NAMALWA (cell line): ENCODE measurements around the gene DUSP28.
"Not testable (repeated sequence)": the region's sequence is repeated elsewhere in the genome, so short reads cannot be mapped to it uniquely, and the experiment has no call there.

Experiments
- DNase-seq: peaks from one replicate; pipeline ENCODE4 v3.0.0-alpha.2; 2015; ENCODE audit warnings: low spot score

The DUSP28 gene

DNA sequence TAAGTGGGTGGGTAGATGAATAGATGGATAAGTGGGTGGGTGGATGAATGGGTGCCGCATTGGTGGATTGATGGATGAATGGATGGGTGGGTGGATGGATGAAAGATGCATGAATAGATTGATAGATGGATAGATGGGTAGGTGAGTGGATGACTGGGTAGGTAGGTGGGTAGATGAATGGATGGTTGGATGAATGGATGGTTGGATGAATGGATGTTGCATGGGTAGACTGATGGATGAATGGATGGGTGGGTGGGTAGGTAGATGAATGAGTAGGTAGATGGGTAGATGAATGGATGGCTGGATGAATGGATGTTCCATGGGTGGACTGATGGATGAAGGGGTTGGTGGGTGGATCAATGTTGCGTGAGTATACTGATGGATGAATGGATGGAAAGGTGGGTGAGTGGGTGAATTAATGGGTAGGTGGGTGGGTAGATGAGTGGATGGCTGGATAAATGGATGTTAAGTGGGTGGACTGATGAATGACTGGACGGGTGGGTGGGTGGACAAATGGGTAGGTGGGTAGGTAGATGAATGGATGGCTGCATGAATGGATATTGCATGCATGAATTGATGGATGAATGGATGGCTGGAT is 32.9 kb upstream of the DUSP28 start:
- DNase-seq, result no peak

DNA sequence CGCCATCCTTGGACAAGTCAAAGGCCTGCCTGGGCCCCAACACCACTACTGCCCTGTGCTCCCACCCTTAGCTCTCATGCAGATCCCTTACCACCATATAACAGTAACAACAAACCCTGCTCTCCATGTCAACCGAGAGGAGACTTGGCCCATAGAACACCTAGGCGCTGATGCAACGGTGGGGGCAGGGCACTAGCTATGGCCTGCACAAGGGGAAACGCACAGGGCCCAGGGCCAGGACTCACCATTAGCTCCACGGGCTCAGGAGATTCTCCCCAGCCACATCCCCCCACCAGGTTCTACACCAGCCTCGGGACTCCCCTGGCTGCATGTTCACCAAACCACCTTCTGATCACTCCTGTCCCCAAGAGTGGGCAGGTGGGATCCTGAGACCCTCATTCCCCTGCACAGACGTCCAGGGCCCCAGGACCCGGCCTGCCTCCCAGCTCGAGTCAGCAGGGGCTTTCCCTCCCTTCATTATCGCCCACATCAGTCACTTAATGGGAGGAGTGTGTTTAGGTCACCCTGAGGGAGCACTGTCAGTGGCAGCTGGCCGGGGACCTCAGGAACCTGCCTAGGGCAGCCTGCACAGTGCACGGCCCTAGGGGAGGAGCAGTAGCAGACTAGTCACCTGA is 31.6 kb upstream of the DUSP28 start:
- no peak for DNase-seq

DNA sequence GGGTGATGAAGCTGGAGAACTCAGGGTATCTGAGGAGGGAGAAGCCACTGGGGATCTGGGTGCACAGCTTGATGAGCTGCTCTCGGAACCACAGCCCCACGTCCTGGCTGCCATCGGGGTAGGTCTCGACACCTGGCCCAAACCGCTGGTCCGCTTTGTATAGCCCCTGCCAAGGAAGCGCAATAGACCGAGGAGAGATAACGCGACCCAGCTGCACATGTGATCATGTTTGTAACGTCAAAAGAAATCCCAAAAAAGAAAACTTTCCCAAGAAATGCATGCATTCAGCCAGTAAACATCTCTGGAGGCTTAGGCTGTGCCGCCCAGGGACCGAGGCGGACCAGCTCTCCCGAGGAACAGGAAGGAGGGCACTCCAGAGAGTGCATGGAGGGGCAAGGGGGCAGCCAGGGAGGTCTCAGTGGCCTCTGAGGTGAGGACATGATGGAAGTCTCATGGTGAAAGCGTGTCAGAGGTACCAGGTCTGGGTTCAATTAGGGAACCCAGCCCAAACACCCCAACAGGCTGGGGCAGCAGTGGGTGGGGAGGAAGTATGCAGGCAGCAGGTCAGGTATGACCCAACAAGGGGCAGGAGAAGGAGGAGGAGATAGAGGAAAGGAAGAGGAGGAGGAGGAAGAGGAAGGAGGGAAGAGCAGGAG is 30.7 kb upstream of the DUSP28 start:
- DNase-seq, result no peak

DNA sequence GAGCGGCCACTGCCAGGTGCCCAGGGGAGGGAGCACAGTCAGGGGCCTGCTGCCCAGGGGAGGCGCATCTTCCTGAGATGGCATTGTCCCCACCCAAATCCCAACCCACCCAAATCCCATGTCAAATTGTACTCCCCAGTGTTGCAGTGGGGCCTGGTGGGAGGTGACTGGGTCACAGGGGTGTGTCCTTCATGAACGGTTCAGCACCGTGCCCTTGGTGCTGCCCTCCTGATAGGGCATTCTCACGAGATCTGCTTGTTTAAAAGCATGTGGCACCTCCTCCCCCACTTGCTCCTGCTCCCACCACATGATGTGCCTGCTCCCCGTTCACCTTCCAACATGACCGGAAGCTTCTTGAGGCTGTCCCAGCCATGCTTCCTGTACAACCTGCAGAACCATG is 30.0 kb upstream of the DUSP28 start:
- no peak for DNase-seq

DNA sequence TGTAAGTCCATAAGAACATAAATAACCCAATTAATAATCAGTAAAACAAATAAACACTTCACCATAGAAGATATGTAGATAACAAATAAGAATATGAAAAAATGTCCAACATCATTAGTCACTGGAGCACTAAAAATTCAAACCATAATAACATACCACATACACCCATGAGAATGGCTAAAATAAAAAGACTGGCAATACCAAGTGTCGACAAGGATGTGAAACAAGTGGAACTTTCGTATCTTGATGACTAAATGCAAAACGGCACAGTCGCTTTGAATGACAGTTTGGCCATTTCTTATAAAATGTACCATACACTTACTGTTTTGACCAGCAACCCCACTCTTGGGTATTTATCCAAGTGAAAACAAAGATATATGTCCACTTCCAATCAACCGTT is 29.1 kb upstream of the DUSP28 start:
- DNase-seq, result no peak

DNA sequence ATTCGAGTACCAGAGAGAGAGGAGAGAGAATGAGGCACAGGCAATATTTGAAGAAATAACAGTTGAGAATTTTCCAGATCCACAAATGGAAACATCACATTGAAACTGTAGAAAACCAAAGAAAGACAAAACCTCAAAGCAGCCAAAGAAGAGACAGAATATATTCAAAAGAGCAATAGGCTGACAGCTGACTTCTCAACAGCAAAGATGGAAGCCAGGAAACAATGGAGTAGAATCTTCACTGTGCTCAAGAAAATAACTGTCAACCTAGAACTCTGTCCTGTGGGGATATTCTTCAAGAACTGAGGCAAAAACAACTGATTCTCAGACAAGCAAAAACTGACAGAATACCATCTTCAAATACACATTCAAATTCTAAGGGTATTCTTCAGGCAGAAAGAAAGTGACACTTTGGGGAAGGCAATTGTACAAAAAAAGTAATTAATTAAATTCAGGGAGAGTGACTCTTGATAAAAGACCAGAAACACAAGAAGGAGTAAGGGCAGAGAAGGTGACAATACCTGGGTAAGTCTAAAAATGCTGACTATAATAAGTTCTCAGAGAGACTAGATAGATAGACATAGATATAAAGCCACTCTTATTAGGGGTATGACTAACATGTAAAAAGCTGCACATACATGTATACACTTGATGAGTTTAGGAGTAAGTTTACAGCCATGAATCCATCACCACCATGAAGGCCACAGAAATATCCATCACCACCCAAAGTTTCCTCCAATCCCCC is 28.0 kb upstream of the DUSP28 start:
- DNase-seq, result no peak

DNA sequence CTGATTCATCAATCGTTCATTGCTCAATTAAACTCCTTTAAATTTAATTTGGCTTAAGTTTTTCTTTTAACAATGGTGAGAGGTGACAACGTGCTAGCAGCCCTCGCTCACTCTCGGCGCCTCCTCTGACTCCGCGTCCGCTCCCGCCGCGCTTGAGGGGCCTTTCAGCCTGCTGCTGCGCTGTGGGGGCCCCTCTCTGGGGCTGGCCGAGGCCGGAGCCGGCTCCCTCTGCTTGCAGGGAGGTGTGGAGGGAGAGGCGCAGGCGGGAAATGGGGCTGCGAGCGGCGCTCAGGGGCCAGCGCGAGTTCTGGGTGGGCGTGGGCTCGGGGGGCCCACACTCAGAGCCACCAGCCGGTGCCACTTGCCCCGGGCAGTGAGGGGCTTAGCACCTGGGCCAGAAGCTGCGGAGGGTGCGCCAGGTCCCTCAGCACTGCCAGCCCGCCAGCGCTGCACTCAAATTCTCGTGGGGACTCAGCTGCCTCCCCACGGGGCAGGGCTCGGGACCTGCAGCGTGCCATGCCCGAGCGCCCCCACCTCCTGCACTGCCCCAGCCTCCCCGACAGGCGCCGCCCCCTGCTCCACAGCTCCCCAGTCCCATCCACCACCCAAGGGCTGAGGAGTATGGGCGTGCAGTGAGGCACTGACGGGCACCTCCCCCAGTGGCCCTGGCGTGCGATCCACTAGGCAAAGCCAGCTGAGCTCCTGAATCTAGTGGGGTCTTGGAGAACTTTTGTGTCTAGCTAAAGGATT is 22.0 kb upstream of the DUSP28 start:
- DNase-seq, result no peak

DNA sequence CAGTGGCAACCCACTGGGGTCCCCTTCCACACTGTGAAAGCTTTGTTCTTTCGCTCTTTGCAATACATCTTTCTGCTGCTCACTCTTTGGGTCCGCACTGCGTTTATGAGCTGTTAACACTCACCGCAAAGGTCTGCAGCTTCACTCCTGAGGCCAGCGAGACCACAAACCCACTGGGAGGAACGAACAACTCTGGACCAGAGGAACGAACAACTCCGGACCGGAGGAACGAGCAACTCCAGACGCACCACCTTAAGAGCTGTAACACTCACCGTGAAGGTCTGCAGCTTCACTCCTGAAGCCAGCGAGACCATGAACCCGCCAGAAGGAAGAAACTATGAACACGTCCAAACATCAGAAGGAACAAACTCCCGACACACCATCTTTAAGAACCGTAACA is 21.1 kb upstream of the DUSP28 start:
- not testable (repeated sequence) for DNase-seq

DNA sequence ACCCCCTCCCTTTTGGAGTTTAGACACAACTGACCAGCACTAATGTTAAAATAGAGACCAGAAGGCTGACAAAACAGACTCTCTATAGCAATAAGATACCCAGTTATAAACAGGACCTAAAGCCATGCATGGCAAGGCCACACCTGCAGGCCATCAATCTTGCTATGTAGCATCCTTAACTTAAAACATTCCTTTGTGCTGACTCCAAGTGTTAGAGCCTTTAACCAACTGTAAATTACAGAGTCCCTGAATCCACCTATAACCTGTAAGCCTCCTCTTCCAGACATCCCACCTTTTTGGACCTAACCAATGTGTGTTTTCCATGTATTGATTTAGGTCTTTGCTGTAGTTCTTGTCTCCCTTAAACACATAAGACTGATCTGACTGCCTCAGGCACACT is 20.3 kb upstream of the DUSP28 start:
- no peak for DNase-seq

DNA sequence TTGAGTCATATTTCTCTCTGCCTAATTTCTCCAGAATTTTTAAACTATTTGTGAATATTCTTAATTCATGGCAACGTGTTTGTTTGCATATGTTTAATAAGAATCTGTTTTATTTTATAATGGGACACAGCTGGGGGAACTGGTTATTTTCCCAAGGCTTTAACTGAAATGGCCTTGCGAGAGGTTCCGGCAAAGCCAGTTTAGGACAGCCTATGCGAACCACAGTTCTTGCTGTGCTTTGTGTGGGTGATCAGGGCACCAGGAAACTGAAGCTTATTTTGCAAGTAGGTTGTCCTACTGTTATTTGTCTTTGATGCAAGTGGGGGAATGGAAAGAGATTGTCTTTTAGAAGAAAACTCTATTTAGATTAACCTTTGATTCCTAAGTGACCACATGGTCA is 8.9 kb upstream of the DUSP28 start:
- DNase-seq, result no peak

DNA sequence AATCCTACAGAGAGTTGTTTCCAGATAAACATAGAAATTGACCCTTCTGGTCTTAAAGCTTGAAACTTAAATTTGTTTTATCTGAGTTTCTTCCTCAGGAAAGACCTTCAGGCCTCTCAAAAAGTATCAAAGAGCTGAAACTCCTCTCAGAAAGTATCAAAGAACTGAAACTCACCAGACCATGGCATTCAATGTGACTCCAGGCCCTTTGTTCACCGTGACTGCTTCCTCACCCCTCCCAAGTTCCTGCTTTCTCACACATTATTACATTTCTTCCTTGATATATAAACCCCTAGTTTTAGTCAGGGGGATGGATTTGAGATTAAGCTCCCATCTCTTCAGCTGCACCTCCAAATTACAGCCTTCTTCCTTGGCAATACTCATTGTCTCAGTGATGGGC is 8.3 kb upstream of the DUSP28 start:
- no peak for DNase-seq

DNA sequence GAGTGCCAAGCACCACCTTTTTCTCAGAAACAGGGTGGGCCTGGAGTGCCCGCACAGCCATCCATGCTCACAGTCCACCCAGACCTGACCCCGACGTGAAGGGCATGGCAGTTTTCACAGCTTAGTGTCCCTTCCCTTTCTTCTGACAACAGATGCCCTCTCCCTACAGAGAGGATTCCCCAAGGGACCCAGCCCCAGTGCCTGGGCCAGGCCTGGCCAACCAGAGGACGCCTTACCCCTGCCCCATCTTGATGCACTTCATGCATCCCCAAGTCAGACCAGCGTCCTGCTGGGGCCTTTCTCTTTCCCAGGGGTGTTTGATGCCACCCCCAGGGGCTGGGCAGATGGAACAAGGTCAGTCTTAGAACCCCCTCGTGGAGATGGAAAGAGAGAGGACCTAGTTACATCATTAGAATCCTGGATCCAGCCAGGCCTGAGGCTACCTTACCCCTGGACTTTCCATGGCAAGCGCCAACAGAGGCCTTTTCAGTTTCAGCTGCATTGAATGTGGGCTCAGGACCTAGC is 6.1 kb upstream of the DUSP28 start:
- DNase-seq, result no peak

DNA sequence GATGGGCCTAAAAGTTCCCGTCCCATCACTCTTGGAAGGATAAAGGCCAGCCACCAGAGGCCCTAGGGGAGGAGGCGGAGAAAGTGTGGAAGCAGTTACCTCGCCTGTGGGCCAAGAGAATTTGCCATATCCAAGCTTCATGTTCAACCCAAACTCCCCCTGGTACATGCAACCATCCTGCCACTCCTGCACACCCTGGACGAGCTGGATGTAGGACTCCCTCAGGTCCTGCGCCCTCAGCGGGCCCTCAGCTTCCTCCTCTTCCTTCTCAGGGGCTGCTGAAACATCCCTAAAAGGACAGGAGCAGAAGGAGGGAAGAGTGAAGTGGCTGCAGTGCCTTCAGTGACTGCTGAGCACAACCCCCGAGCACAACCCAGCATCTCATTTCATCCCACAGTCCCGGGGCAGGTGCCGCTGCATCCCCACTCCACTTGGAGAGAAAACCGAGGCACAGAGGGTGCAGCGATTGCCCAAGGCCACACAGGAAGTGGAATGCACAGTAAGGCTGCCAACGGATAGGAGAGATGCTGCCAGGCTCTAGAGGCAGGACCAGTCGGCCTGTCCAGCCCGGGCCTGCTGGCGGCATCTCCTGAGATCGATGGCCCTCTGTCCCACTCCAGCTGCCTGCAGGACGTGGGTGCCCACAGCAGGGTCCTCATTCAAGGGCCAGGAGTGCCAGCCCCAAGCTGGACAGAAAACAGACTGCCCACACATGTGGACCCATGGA is 5.2 kb upstream of the DUSP28 start:
- no peak for DNase-seq

DNA sequence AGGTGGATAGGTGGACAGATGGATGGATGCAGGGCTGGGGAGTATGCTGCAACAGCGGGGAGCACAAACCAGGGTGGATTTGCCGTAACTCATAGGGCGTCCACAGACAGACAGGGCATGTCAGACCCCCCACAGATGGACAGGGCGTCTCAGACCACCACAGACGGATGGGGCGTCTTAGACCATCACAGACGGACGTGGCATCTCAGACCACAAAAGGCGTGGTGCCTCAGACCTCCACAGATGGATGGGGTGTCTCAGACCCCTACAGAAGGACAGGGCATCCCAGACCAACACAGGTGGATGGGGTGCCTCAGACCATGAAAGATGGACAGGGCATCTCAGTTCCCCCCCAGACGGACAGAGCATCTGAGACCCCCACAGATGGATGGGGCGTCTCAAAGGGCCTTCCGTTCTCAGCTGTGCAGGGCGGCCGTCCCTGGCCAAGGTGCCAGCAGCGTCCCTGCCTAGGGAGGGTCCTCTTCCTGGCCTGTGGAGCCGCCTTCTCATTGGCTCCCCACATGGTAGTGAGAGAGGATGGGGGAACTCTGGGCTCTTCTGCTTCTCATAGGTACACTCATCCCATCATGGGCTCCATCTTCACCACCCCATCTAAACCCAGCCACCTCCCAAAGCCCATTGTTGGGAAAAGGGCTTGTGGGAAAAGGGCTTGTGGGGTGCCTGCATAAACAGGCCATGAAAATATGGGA is 4.5 kb upstream of the DUSP28 start:
- no peak for DNase-seq

DNA sequence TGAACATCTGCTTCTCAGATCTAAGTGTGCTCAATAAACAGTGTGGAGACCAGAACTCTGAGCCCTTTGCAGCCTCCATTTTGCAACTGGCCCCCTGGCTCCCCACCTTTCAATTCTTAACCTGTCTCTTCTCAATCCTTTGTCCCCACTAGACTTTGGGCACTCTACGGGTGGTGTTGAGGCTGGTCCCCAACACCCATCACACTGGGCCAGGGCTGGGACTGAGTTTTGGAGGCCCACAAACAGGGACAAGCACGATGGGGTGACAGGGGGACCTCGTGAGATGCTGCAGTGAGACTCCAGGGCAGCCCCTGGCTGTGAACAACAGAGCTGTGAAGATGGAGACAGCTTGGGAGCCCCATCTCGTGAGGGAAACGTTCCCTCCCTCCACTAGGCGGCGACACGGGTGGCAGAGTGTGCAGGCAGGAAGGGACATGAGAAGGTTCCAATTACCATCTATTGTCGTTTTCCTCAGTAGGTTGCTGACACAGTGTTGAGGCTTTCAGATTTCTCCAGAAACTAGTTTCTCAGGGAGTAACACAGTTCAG is 3.5 kb upstream of the DUSP28 start:
- peak; percentile 74 for DNase-seq

DNA sequence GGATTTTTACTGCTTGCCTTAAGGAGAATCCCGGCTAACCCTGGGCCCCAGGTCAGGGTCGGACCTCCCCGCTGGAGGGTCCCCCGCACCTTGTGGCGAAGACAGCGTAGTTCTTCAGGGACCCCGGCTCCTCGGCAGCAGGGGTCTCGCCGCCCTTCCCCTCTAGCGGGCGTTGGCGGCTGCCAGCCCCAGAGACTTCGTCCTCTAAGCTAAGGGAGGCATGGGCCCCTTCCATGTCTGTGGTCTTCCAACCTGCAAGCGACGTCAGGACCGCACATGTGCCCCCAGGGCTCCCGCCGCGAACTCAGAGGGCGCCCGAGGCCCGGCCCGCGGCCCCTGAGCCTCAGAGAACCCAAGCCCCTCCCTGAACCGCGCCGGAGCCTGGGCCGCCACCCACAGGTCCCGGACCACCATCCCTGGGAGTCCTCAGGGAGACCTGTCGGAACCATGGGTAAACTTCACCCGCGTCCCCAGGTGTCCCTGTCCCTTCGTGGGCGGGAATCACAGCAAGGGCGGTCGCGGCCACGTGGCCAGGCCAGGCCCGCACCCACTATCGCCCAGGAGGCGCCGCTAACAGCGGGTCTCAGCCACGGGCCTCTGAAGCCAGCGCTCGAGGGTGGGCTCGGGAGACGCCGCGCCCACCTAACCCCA is 2.9 kb upstream of the DUSP28 start:
- DNase-seq, result no peak

DNA sequence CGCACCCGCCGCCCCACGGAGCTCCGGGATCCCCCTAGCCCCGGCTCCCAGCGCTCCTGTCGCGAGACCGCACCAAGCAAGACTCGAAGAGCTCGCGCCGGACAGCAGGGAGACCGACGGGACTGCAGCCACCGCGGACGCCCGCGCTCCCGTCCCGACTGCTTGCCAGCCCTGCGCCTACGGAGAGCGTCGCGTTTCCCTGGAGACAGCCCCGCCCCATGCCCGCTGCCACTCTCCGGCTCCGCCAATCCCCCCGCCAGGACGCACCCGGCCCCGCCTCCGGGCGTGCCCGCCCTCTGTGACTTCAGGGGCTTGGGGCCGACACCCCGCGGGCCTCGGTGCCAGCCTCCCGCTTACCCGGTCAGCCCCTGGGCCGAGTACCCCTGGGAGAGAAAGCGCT is 2.3 kb upstream of the DUSP28 start, which contains the start of gene ANKMY1:
TSS of gene ANKMY1 (minus strand) at position 181 of the 400 bp plus-strand sequence. CDS start 653 bp downstream, outside the sequence.
- DNase-seq, result peak; percentile 51

DNA sequence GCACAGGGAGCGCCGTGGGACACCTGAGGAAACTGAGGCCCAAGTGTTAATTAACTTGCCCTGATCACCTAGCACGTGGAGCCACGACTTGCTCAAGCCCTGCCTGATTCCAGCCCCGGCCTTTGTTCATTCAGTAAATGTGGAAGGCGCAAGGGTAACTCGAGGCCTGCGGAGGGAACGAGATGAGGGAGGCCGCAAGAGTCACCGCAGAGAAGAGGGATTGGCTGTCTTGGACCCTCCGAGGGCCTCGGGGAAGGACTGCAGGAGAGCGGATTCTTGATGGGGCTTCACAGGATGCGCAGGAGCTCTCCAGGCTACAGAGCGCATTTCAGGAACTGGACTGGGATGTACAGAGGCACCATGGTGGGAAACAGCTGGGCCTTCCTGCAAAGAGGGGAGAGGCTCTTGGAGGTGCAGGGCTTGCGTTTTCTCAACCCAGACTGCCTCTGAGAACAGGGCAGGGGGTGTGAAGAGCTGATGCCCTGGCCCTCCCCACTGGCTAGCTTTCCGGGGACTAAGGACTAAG is 1.9 kb upstream of the DUSP28 start:
- no peak for DNase-seq

DNA sequence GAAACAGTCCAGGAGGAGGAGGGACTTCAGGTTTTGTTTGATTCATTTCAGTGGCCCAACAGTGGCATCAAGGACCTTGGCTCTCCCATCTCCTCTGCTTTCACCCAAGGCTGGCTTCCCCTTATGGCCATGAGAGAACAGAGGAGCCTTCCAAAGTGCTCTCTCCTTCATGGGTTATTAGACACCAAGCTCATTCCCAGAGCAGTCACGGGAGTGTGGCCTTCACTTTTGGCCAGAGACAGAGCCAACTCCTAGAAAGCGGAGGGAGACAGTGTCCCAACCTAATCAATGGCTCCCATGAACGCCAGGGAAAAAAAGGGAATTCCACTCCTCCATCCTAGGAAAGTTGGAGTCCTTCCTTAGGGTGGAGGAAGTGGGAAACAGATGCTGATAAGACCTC is 871 bp upstream of the DUSP28 start:
- DNase-seq, result no peak
